Hepatocyte (in vitro differentiated cells): ENCODE results near the gene CSMD2. TPM values are rescaled to one million over a fixed set of nuclear protein-coding genes. Genes with fewer than 3 reads are reported as not detected.

Experiments used
- DNase-seq: peaks from one replicate; pipeline ENCODE4 v3.0.0-alpha.2; 2016; ENCODE audit warnings: low spot score
- H2AFZ ChIP-seq: fragments of 200-600 bp; sonication (generic); 2 replicates; pipeline ENCODE4 v1.6.0; 2016; ENCODE audit warnings: antibody characterized with exemption, mild to moderate bottlenecking
- H3K27ac ChIP-seq: fragments of 200-600 bp; sonication (generic); 2 replicates; pipeline ENCODE4 v1.5.1; 2016; ENCODE audit warnings: mild to moderate bottlenecking
- H3K27me3 ChIP-seq: fragments of 200-600 bp; sonication (generic); 2 replicates; pipeline ENCODE4 v1.6.1; 2016
- H3K36me3 ChIP-seq: fragments of 200-600 bp; sonication (generic); replicated peaks from 2 replicates; pipeline ENCODE4 v1.5.1; 2016; ENCODE audit warnings: low read depth; ENCODE audit not compliant: insufficient read depth
- H3K4me1 ChIP-seq: fragments of 200-600 bp; sonication (generic); 2 replicates; pipeline ENCODE4 v1.5.1; 2016; ENCODE audit warnings: mild to moderate bottlenecking, moderate library complexity; ENCODE audit not compliant: insufficient read depth
- H3K4me2 ChIP-seq: fragments of 200-600 bp; sonication (generic); 2 replicates; pipeline ENCODE4 v1.6.0; 2016
- H3K4me3 ChIP-seq: fragments of 200-600 bp; sonication (generic); 2 replicates; pipeline ENCODE4 v1.5.1; 2016; ENCODE audit warnings: mild to moderate bottlenecking
- H3K79me2 ChIP-seq: fragments of 200-600 bp; sonication (generic); 2 replicates; pipeline ENCODE4 v1.6.0; 2017; ENCODE audit warnings: mild to moderate bottlenecking
- H3K9me2 ChIP-seq: fragments of 200-600 bp; sonication (generic); replicated peaks from 2 replicates; pipeline ENCODE4 v1.6.0; 2017; ENCODE audit warnings: mild to moderate bottlenecking; ENCODE audit not compliant: insufficient read depth
- H3K9me3 ChIP-seq: fragments of 200-600 bp; sonication (generic); 2 replicates; pipeline ENCODE4 v1.5.1; 2016; ENCODE audit warnings: low read depth, mild to moderate bottlenecking
- H4K20me1 ChIP-seq: fragments of 200-600 bp; sonication (generic); 2 replicates; pipeline ENCODE4 v1.6.0; 2016; ENCODE audit warnings: mild to moderate bottlenecking; ENCODE audit not compliant: insufficient read depth, poor library complexity, severe bottlenecking
- CTCF ChIP-seq: fragments of 200-600 bp; sonication (generic); IDR thresholded peaks from 2 replicates; pipeline ENCODE4 v1.5.1; 2016; ENCODE audit warnings: antibody characterized with exemption, mild to moderate bottlenecking; ENCODE audit not compliant: poor library complexity
- EZH2 ChIP-seq: fragments of 200-600 bp; sonication (generic); IDR thresholded peaks from 2 replicates; pipeline ENCODE4 v1.6.1; 2016; ENCODE audit warnings: antibody characterized with exemption, mild to moderate bottlenecking, borderline replicate concordance
- EZH2phosphoT487 ChIP-seq: fragments of 200-600 bp; sonication (generic); IDR thresholded peaks from one replicate; pipeline ENCODE4 v1.6.1; 2018; ENCODE audit warnings: antibody characterized with exemption, mild to moderate bottlenecking, low read depth, moderate library complexity; ENCODE audit not compliant: unreplicated experiment, severe bottlenecking
- WGBS: methylation state at CpG from one replicate; pipeline ENCODE4 v1.1.6; 2016; ENCODE audit warnings: low lambda C conversion rate; ENCODE audit errors: missing lambda C conversion rate; 5-methylcytosine and 5-hydroxymethylcytosine counted together
- polyA plus RNA-seq: library from polyadenylated mRNA; unstranded; fragments of >200 nt; fragmentation: Nextera tagmentation; extraction: Ambion mirVana; gene quantifications from 2 replicates; pipeline ENCODE4 v1.2.1, GENCODE V29; 2016
- total RNA-seq: library from RNA; depleted of rRNA; stranded (reverse); fragments of >200 nt; gene quantifications from 2 replicates; pipeline ENCODE4 v1.2.3, GENCODE V29; 2014

The CSMD2 gene
- total and polyA plus RNA-seq, 2 experiments from 2014 or later: 0.10 to 0.37 TPM

GRCh38 chr1:33529957-33530356, 635.1 kb downstream of the CSMD2 start:
- no peak overlapping the region for H2AFZ ChIP-seq
- H3K9me3 ChIP-seq: no peaks in the 10 kb centered on the region
- DNase-seq: no peak
- no peaks in the 10 kb centered on the region for H3K4me1 ChIP-seq
- H3K27ac ChIP-seq: no peak overlapping the region
- no peak overlapping the region for H3K4me3 ChIP-seq
- no peak overlapping the region for H3K4me2 ChIP-seq
- no peaks in the 10 kb centered on the region for H3K79me2 ChIP-seq
- WGBS: 72% methylated on average over 1 of the region's 1 CpG
- no peaks in the 10 kb centered on the region for H4K20me1 ChIP-seq
- no peaks in the 10 kb centered on the region for H3K27me3 ChIP-seq
- no peaks in the 10 kb centered on the region for H3K9me2 ChIP-seq
- TF ChIP-seq CTCF (no peak), EZH2phosphoT487 (no peak), EZH2 (no peak)
- no peaks in the 10 kb centered on the region for H3K36me3 ChIP-seq

GRCh38 chr1:33527934-33528333, 637.1 kb downstream of the CSMD2 start:
- TF ChIP-seq EZH2phosphoT487: no peak
- no peak for TF ChIP-seq CTCF
- TF ChIP-seq EZH2: no peak
- H3K79me2 ChIP-seq: no peaks in the 10 kb centered on the region
- H3K36me3 ChIP-seq: no peaks in the 10 kb centered on the region
- H3K27ac ChIP-seq: no peak overlapping the region
- H3K9me2 ChIP-seq: no peaks in the 10 kb centered on the region
- no peaks in the 10 kb centered on the region for H4K20me1 ChIP-seq
- H3K4me2 ChIP-seq: no peak overlapping the region
- no peaks in the 10 kb centered on the region for H3K4me1 ChIP-seq
- no peak overlapping the region for H2AFZ ChIP-seq
- WGBS: 83% methylated on average over 4 of the region's 4 CpGs
- H3K4me3 ChIP-seq: no peak overlapping the region
- DNase-seq: no peak
- no peaks in the 10 kb centered on the region for H3K27me3 ChIP-seq
- H3K9me3 ChIP-seq: no peaks in the 10 kb centered on the region

- 91% methylated on average over 3 of the region's 3 CpGs for WGBS
- Histone ChIP-seq H3K27me3 (no peaks in the 10 kb centered on the region), H3K9me3 (no peaks in the 10 kb centered on the region), H2AFZ (no peak overlapping the region), H3K27ac (no peak overlapping the region), H3K4me2 (no peak overlapping the region), H3K36me3 (no peaks in the 10 kb centered on the region), H3K4me1 (no peaks in the 10 kb centered on the region), H3K79me2 (no peaks in the 10 kb centered on the region), H3K4me3 (no peak overlapping the region), H3K9me2 (no peaks in the 10 kb centered on the region), H4K20me1 (no peaks in the 10 kb centered on the region)
- TF ChIP-seq CTCF: no peak
- TF ChIP-seq EZH2phosphoT487: no peak
- no peak for TF ChIP-seq EZH2
- no peak for DNase-seq
Observed at GRCh38 chr1:33524586-33524985, 640.4 kb downstream of the CSMD2 start.
